GM23248 (cell line): ENCODE measurements around the gene ZNF333.

Experiments used
- EZH2 ChIP-seq: fragments of 200-600 bp; sonication (generic); IDR thresholded peaks from 2 replicates; pipeline ENCODE4 v1.6.1; 2018; ENCODE audit warnings: antibody characterized with exemption, mild to moderate bottlenecking; ENCODE audit not compliant: insufficient read depth, poor library complexity, severe bottlenecking
- EZH2phosphoT487 ChIP-seq: fragments of 200-600 bp; sonication (generic); IDR thresholded peaks from 2 replicates; pipeline ENCODE4 v1.6.1; 2018; ENCODE audit warnings: antibody characterized with exemption, moderate library complexity, mild to moderate bottlenecking, low read depth; ENCODE audit not compliant: insufficient read depth

- TF ChIP-seq EZH2 (no peak), EZH2phosphoT487 (no peak)
Measured at GRCh38 chr19:14678199-14678598, 11.6 kb upstream of the ZNF333 start.
